ENCODE results near the gene CAPN1.

DNA sequence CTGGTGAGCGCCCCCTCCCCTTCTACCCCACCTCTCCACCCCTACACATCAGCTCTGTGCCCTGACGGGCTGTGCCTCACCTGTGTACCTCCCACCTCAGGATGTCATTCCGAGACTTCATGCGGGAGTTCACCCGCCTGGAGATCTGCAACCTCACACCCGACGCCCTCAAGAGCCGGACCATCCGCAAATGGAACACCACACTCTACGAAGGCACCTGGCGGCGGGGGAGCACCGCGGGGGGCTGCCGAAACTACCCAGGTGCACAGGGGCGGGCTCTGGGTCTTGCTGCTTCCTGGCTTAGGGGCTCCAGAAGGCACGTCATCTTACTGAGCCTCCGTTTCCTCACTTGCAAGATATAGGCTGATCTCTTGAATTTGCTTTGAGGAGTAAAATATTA lies 6.8 kb downstream of the CAPN1 start:
- TF ChIP-seq, protein P1, sequence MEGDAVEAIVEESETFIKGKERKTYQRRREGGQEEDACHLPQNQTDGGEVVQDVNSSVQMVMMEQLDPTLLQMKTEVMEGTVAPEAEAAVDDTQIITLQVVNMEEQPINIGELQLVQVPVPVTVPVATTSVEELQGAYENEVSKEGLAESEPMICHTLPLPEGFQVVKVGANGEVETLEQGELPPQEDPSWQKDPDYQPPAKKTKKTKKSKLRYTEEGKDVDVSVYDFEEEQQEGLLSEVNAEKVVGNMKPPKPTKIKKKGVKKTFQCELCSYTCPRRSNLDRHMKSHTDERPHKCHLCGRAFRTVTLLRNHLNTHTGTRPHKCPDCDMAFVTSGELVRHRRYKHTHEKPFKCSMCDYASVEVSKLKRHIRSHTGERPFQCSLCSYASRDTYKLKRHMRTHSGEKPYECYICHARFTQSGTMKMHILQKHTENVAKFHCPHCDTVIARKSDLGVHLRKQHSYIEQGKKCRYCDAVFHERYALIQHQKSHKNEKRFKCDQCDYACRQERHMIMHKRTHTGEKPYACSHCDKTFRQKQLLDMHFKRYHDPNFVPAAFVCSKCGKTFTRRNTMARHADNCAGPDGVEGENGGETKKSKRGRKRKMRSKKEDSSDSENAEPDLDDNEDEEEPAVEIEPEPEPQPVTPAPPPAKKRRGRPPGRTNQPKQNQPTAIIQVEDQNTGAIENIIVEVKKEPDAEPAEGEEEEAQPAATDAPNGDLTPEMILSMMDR (conservative IDR thresholded peaks at IDR 0.05): no peak
- no peak for TF ChIP-seq ZFX (IDR thresholded peaks at IDR 0.05)
